K562 (cell line): ENCODE results near the gene CDK14. TPM values are rescaled to one million over a fixed set of nuclear protein-coding genes. Genes with fewer than 3 reads are reported as not detected.

ENCODE experiments used
- ATAC-seq: fragments of 200-7000 bp; cut with Tn5 transposase; 3 replicates; pipeline ENCODE4 v1.9.1; 2020; ENCODE audit warnings: moderate library complexity
- BruUV-seq: library from RNA; stranded (reverse); fragments of 400-500 nt; replicated peaks from 2 replicates; lab custom pipeline; 2021; lab: Mats Ljungman, UMichigan
- CTCF ChIA-PET: fragments of 300-600 bp; formaldehyde crosslinking; extraction: SDS; loops from one replicate; lab custom pipeline; 2021; ENCODE audit warnings: low intra/inter-chr PET ratio; lab: Yijun Ruan, JAX
- POLR2A ChIA-PET: fragments of 300-600, 350-650 bp; sonication (Branson Sonifier 250); formaldehyde crosslinking; extraction: SDS; loops from one replicate; lab custom pipeline; 2021; ENCODE audit warnings: antibody characterized with exemption, inconsistent platforms; lab: Yijun Ruan, JAX
- DNase-seq, 4 experiments: peaks; one replicate each; pipeline versions ENCODE4 v3.0.0 to v3.0.0-alpha.2; 2011 to 2018; ENCODE audit warnings: low spot score in 3 of 4, mixed read lengths in 3 of 4; ENCODE audit errors: extremely low read depth in 1 of 4
- FAIRE-seq: peaks from 2 replicates; lab custom pipeline; 2011; peaks lifted over from hg19 to GRCh38; lab: Jason Lieb, UNC
- H2AFZ ChIP-seq: 2 replicates; pipeline ENCODE4 v1.6.0; 2011; ENCODE audit warnings: low read depth, low read length, control low read depth, inconsistent platforms
- H3K27ac ChIP-seq: fragments of 200-600 bp; 3 replicates; pipeline ENCODE4 v1.8.0; 2011; ENCODE audit warnings: low read depth, mild to moderate bottlenecking, control low read depth, inconsistent platforms, low read length, moderate library complexity, mixed read lengths; ENCODE audit errors: extremely low read depth
- H3K27me3 ChIP-seq, 2 experiments: fragments of 300-600 bp in 1 of 2; 2 replicates in 1 of 2; 3 replicates in 1 of 2; pipeline versions ENCODE4 v1.6.0 to v1.8.0; 2011; ENCODE audit warnings: inconsistent platforms in 2 of 2, low read length in 2 of 2, mild to moderate bottlenecking in 1 of 2, mixed read lengths in 1 of 2, moderate library complexity in 1 of 2; ENCODE audit not compliant: control insufficient read depth in 2 of 2, insufficient read depth in 2 of 2
- H3K36me3 ChIP-seq: fragments of 300-600 bp; 3 replicates; pipeline ENCODE4 v1.8.0; 2011; ENCODE audit warnings: mild to moderate bottlenecking, low read length, inconsistent platforms; ENCODE audit not compliant: control insufficient read depth, insufficient read depth
- H3K4me1 ChIP-seq, 2 experiments: fragments of 200-600 bp in 1 of 2; replicated peaks in 1 of 2; 2 replicates in 1 of 2; 3 replicates in 1 of 2; pipeline versions ENCODE4 v1.5.1 to v1.8.0; 2011; ENCODE audit warnings: inconsistent platforms in 2 of 2, low read length in 2 of 2, mild to moderate bottlenecking in 1 of 2, mixed read lengths in 1 of 2, moderate library complexity in 1 of 2; ENCODE audit not compliant: control insufficient read depth in 2 of 2, insufficient read depth in 2 of 2
- H3K4me2 ChIP-seq: 2 replicates; pipeline ENCODE4 v1.6.1; 2011; ENCODE audit warnings: low read length, control low read depth, inconsistent platforms, mixed read lengths; ENCODE audit not compliant: insufficient read depth
- H3K4me3 ChIP-seq: fragments of 200-600 bp; sonication (generic), shearing (Covaris generic); 2 replicates; pipeline ENCODE4 v1.5.1; 2016; ENCODE audit warnings: control low read depth, inconsistent platforms
- H3K79me2 ChIP-seq: fragments of 200-600 bp; 3 replicates; pipeline ENCODE4 v1.8.0; 2011; ENCODE audit warnings: low read length, inconsistent platforms; ENCODE audit not compliant: control insufficient read depth, insufficient read depth
- H3K9ac ChIP-seq, 2 experiments: 2 replicates each; pipeline versions ENCODE4 v1.6.0 to v1.6.1; 2011; ENCODE audit warnings: low read depth in 2 of 2, low read length in 2 of 2, control low read depth in 1 of 2, inconsistent platforms in 1 of 2, mild to moderate bottlenecking in 1 of 2, mixed read lengths in 1 of 2; ENCODE audit not compliant: insufficient read depth in 1 of 2
- H3K9me1 ChIP-seq: one replicate; pipeline ENCODE4 v1.6.0; 2011; ENCODE audit warnings: inconsistent platforms, mild to moderate bottlenecking, low read length, moderate library complexity; ENCODE audit not compliant: control insufficient read depth, insufficient read depth
- H3K9me3 ChIP-seq: replicated peaks from 2 replicates; pipeline ENCODE4 v1.5.1; 2011; ENCODE audit warnings: low read depth, low read length, inconsistent platforms; ENCODE audit not compliant: control insufficient read depth, insufficient read depth
- H4K20me1 ChIP-seq: replicated peaks from 2 replicates; pipeline ENCODE4 v1.6.1; 2011; ENCODE audit warnings: low read length, inconsistent platforms, mixed read lengths; ENCODE audit not compliant: control insufficient read depth, insufficient read depth
- HNRNPL ChIP-seq: fragments of 200-400 bp; formaldehyde crosslinking; IDR thresholded peaks from 2 replicates; pipeline ENCODE4 v1.6.1; 2017; ENCODE audit warnings: low read depth, mild to moderate bottlenecking, low read length
- IRF2 ChIP-seq: sonication (generic); formaldehyde crosslinking; IDR thresholded peaks from 2 replicates; pipeline ENCODE4 v1.8.1; 2022; ENCODE audit warnings: mild to moderate bottlenecking, missing genetic modification reagents
- KLF16 ChIP-seq: IDR thresholded peaks from 2 replicates; pipeline ENCODE4 v1.6.1; 2016; ENCODE audit warnings: antibody characterized with exemption
- MYNN ChIP-seq, 2 experiments: sonication (generic); formaldehyde crosslinking in 1 of 2; IDR thresholded peaks; 2 replicates each; pipeline versions ENCODE4 v1.5.0 to v1.6.1; 2016 to 2020; ENCODE audit warnings: antibody characterized with exemption in 1 of 2, missing genetic modification reagents in 1 of 2
- NFYB ChIP-seq: IDR thresholded peaks from 2 replicates; pipeline ENCODE4 v1.6.1; 2011; ENCODE audit warnings: mild to moderate bottlenecking, moderate library complexity; ENCODE audit not compliant: insufficient read length; ENCODE audit errors: extremely low read depth
- TCF7 ChIP-seq: sonication (generic); IDR thresholded peaks from 2 replicates; pipeline ENCODE4 v1.6.1; 2016; ENCODE audit warnings: antibody characterized with exemption, borderline replicate concordance
- ZNF133 ChIP-seq: fragments of 250-450 bp; sonication (Bioruptor Pico); IDR thresholded peaks from 2 replicates; pipeline ENCODE4 v1.4.0; 2020; ENCODE audit warnings: mild to moderate bottlenecking
- ZNF184 ChIP-seq: sonication (generic); formaldehyde crosslinking; IDR thresholded peaks from 2 replicates; pipeline ENCODE4 v1.5.0; 2020; ENCODE audit warnings: missing genetic modification reagents
- ZNF584 ChIP-seq: fragments of 200-800 bp; sonication (Bioruptor generic); IDR thresholded peaks from 2 replicates; pipeline ENCODE4 v1.6.1; 2016; ENCODE audit warnings: low read depth, mild to moderate bottlenecking, missing genetic modification characterization, missing compliant biosample characterization
- ZNF609 ChIP-seq: sonication (generic); formaldehyde crosslinking; IDR thresholded peaks from 2 replicates; pipeline ENCODE4 v1.8.1; 2023; ENCODE audit warnings: missing genetic modification reagents, mild to moderate bottlenecking, borderline replicate concordance
- WGBS: fragments of 100-300 bp; shearing (Covaris generic); methylation state at CpG from one replicate; pipeline ENCODE4 v1.1.6; 2016; ENCODE audit warnings: low coverage, mixed read lengths; ENCODE audit not compliant: insufficient coverage; ENCODE audit errors: missing lambda C conversion rate; 5-methylcytosine and 5-hydroxymethylcytosine counted together
- in situ Hi-C: fragments of 300-500 bp; cut with MboI; formaldehyde crosslinking; loops from 4 replicates; pipeline ENCODE4 v1.15.0; 2018; ENCODE audit warnings: inconsistent platforms, mixed read lengths
- intact Hi-C: fragments of 100-400 bp; cut with micrococcal nuclease; formaldehyde crosslinking; loops from 2 replicates; pipeline ENCODE4 v1.14.2; 2022
- polyA plus RNA-seq, 8 experiments: library from polyadenylated mRNA; depleted of rRNA in 4 of 8; stranded (reverse) in 5 of 8; unstranded in 3 of 8; fragments of >200 nt; fragmentation: Nextera tagmentation in 2 of 8; fragmentation: Illumina TruSeq in 1 of 8; extraction: Ambion mirVana in 2 of 8; extraction: Trizol in 1 of 8; gene quantifications; 2 replicates each; pipeline versions ENCODE4 v1.2.1 to v1.2.3, GENCODE V29; 2011 to 2014; ENCODE audit warnings: inconsistent platforms in 1 of 8, missing spikeins in 1 of 8
- total RNA-seq, 7 experiments: library from RNA; depleted of rRNA in 6 of 7; stranded (reverse); fragments of >200 nt in 6 of 7; fragmentation: Illumina TruSeq in 2 of 7; extraction: Trizol in 2 of 7; gene quantifications; 2 replicates each; pipeline versions ENCODE4 v1.2.1 to v1.2.3, GENCODE V29; 2011 to 2021; ENCODE audit warnings: low replicate concordance in 1 of 7

CDK14 gene
- total and polyA plus RNA-seq, 9 of the 15 experiments (the other 6 are each of a cell fraction or from before 2014, with no cell fraction given), result 0.03 to 0.91 (median 0.16) TPM

GRCh38 chr7:90789736-90790306 is 193.7 kb downstream of the CDK14 start:
- BruUV-seq, result no TSS peak
- no peak overlapping the region for H3K4me2 ChIP-seq
- no peaks in the 10 kb centered on the region for H3K27me3 ChIP-seq
- ATAC-seq (no peak), FAIRE-seq (no peak), DNase-seq (no peak)
- H3K36me3 ChIP-seq, result no peaks in the 10 kb centered on the region
- H3K4me1 ChIP-seq, result no peaks in the 10 kb centered on the region
- H3K9me3 ChIP-seq, result no peaks in the 10 kb centered on the region
- 0% methylated on average over 1 of the region's 1 CpG for WGBS
- ChIA-PET POLR2A (no interaction called here), CTCF (no interaction called here)
- H3K9me1 ChIP-seq, result no peaks in the 10 kb centered on the region
- in situ Hi-C loops, result no loop called here
- no peak overlapping the region for H3K27ac ChIP-seq
- no peak overlapping the region for H2AFZ ChIP-seq
- TF ChIP-seq MYNN (IDR thresholded peaks at IDR 0.05), result no peak
- no peak for TF ChIP-seq MYNN (CRISPR knock-in tag; IDR thresholded peaks at IDR 0.05)
- no peak for TF ChIP-seq ZNF609
- no peak for TF ChIP-seq KLF16
- no peak for TF ChIP-seq ZNF133 (CRISPR knock-in tag)
- TF ChIP-seq IRF2, result no peak
- TF ChIP-seq HNRNPL, result no peak
- TF ChIP-seq TCF7, result no peak
- no peak for TF ChIP-seq NFYB
- no peak for TF ChIP-seq ZNF184
- no peak for TF ChIP-seq ZNF584
- H4K20me1 ChIP-seq, result no peaks in the 10 kb centered on the region
- H3K4me3 ChIP-seq, result no peak overlapping the region
- H3K9ac ChIP-seq, result no peak overlapping the region
- intact Hi-C loops, result no loop called here
- no peaks in the 10 kb centered on the region for H3K79me2 ChIP-seq
